ENCODE results near the gene HK3.

Gene HK3

GRCh38 chr5:176856746-176857145 is 42.4 kb downstream of the HK3 start:
- Histone ChIP-seq H3K4me1 (ENCODE audit: control insufficient read depth in 1 of 2, insufficient read depth in 1 of 2, low read depth in 1 of 2, low read length in 1 of 2) (no peaks in the 10 kb centered on the region), H3K9me3 (no peaks in the 10 kb centered on the region), H3K27me3 (peaks cover 63% of the 10 kb centered on the region), H3K36me3 (no peaks in the 10 kb centered on the region), H3K27ac (no peak overlapping the region), H3K4me3 (ENCODE audit: low read depth in 1 of 2, low read length in 1 of 2) (no peak overlapping the region)
- TF ChIP-seq CTCF (IDR thresholded peaks at IDR 0.05), result no peak

- Histone ChIP-seq H3K27ac (no peak overlapping the region), H3K4me3 (ENCODE audit: low read depth in 1 of 2, low read length in 1 of 2) (no peak overlapping the region), H3K4me1 (ENCODE audit: control insufficient read depth in 1 of 2, insufficient read depth in 1 of 2, low read depth in 1 of 2, low read length in 1 of 2) (no peaks in the 10 kb centered on the region), H3K27me3 (peaks cover 60% of the 10 kb centered on the region), H3K36me3 (no peaks in the 10 kb centered on the region), H3K9me3 (no peaks in the 10 kb centered on the region)
- TF ChIP-seq CTCF (IDR thresholded peaks at IDR 0.05), result no peak
Observed at GRCh38 chr5:176855598-176855997, 43.5 kb downstream of the HK3 start.

GRCh38 chr5:176854164-176854563 is 45.0 kb downstream of the HK3 start:
- Histone ChIP-seq H3K27ac (no peak overlapping the region), H3K4me1 (ENCODE audit: control insufficient read depth in 1 of 2, insufficient read depth in 1 of 2, low read depth in 1 of 2, low read length in 1 of 2) (no peaks in the 10 kb centered on the region), H3K9me3 (no peaks in the 10 kb centered on the region), H3K27me3 (peaks cover 63% of the 10 kb centered on the region), H3K36me3 (no peaks in the 10 kb centered on the region), H3K4me3 (ENCODE audit: low read depth in 1 of 2, low read length in 1 of 2) (no peak overlapping the region)
- no peak for TF ChIP-seq CTCF (IDR thresholded peaks at IDR 0.05)

GRCh38 chr5:176853151-176853778 is 45.9 kb downstream of the HK3 start:
- Histone ChIP-seq H3K27me3 (peaks cover 67% of the 10 kb centered on the region), H3K36me3 (no peaks in the 10 kb centered on the region), H3K27ac (no peak overlapping the region), H3K9me3 (no peaks in the 10 kb centered on the region), H3K4me3 (ENCODE audit: low read depth in 1 of 2, low read length in 1 of 2) (no peak overlapping the region), H3K4me1 (ENCODE audit: control insufficient read depth in 1 of 2, insufficient read depth in 1 of 2, low read depth in 1 of 2, low read length in 1 of 2) (no peaks in the 10 kb centered on the region)
- TF ChIP-seq CTCF (IDR thresholded peaks at IDR 0.05), result no peak

- Histone ChIP-seq H3K36me3 (no peaks in the 10 kb centered on the region), H3K27ac (no peak overlapping the region), H3K4me1 (ENCODE audit: control insufficient read depth in 1 of 2, insufficient read depth in 1 of 2, low read depth in 1 of 2, low read length in 1 of 2) (no peaks in the 10 kb centered on the region), H3K9me3 (no peaks in the 10 kb centered on the region), H3K27me3 (peaks cover 68% of the 10 kb centered on the region), H3K4me3 (ENCODE audit: low read depth in 1 of 2, low read length in 1 of 2) (no peak overlapping the region)
- TF ChIP-seq CTCF (IDR thresholded peaks at IDR 0.05), result no peak
Observed at GRCh38 chr5:176851871-176852658, 47.1 kb downstream of the HK3 start.
